ENCODE measurements around the gene INPP4A. TPM values are rescaled to one million over a fixed set of nuclear protein-coding genes. Genes with fewer than 3 reads are reported as not detected.

The INPP4A gene
- polyA plus RNA-seq, 12 donors: 12.0 to 18.1 (median 14.2) TPM; not detected in 1

GRCh38 chr2:98474979-98475632, 30.4 kb downstream of the INPP4A start:
- no peak for DNase-seq

GRCh38 chr2:98476192-98476868, 31.7 kb downstream of the INPP4A start:
- DNase-seq: no peak

- no peak for DNase-seq
Measured at GRCh38 chr2:98477036-98477435, 32.4 kb downstream of the INPP4A start.

- DNase-seq: no peak
Measured at GRCh38 chr2:98477506-98477905, 32.8 kb downstream of the INPP4A start.

- no peak for DNase-seq
Measured at GRCh38 chr2:98478088-98478551, 33.5 kb downstream of the INPP4A start.

GRCh38 chr2:98478907-98479306, 34.2 kb downstream of the INPP4A start:
- no peak for DNase-seq

- DNase-seq: no peak
Measured at GRCh38 chr2:98479371-98479770, 34.7 kb downstream of the INPP4A start.

- peak; percentile 19 for DNase-seq
Measured at GRCh38 chr2:98479959-98480524, 35.4 kb downstream of the INPP4A start.

GRCh38 chr2:98480598-98480997, 35.9 kb downstream of the INPP4A start:
- DNase-seq: no peak

GRCh38 chr2:98482362-98482761, 37.7 kb downstream of the INPP4A start:
- DNase-seq: no peak

- DNase-seq: no peak
Measured at GRCh38 chr2:98483257-98483861, 38.7 kb downstream of the INPP4A start.

GRCh38 chr2:98484121-98484557, 39.5 kb downstream of the INPP4A start:
- DNase-seq: no peak

- no peak for DNase-seq
Measured at GRCh38 chr2:98484652-98485452, 40.2 kb downstream of the INPP4A start.

GRCh38 chr2:98485453-98485755, 40.7 kb downstream of the INPP4A start:
- no peak for DNase-seq

- no peak for DNase-seq
Measured at GRCh38 chr2:98486374-98486981, 41.8 kb downstream of the INPP4A start.

GRCh38 chr2:98487101-98487805, 42.6 kb downstream of the INPP4A start:
- no peak for DNase-seq

- no peak for DNase-seq
Measured at GRCh38 chr2:98487806-98488189, 43.1 kb downstream of the INPP4A start.

GRCh38 chr2:98488252-98488651, 43.6 kb downstream of the INPP4A start:
- DNase-seq: no peak

- no peak for DNase-seq
Measured at GRCh38 chr2:98489486-98489885, 44.8 kb downstream of the INPP4A start.

- DNase-seq: no peak
Measured at GRCh38 chr2:98489971-98490962, 45.6 kb downstream of the INPP4A start.

Data from muscle of arm (tissue), 12 donors.